ENCODE data around the gene C12orf56. TPM values are rescaled to one million over a fixed set of nuclear protein-coding genes. Genes with fewer than 3 reads are reported as not detected.

C12orf56 gene
- total RNA-seq, 3 donors from 2014 or later, result 0.09 to 0.53 TPM; not detected in 1

- peak; percentile 29 for TF ChIP-seq CTCF (IDR thresholded peaks at IDR 0.05)
- Histone ChIP-seq H3K9me3 (no peaks in the 10 kb centered on the region), H3K4me3 (no peak overlapping the region), H3K4me1 (ENCODE audit: low read depth) (no peaks in the 10 kb centered on the region), H3K36me3 (ENCODE audit: low read depth) (no peaks in the 10 kb centered on the region)
- ATAC-seq (peak; percentile 43), DNase-seq (peak in 1 of 3 donors; percentile 55)
- intact Hi-C loops (cut with DNase I, micrococcal nuclease), result loop anchor here (5.0 kb wide), 1 partner anchor 419 kb away; no protein-coding TSS in a partner anchor
Observed at GRCh38 chr12:64256166-64256800, 134.3 kb downstream of the C12orf56 start.

GRCh38 chr12:64255249-64255648 is 135.3 kb downstream of the C12orf56 start:
- no peaks in the 10 kb centered on the region for H3K9me3 ChIP-seq
- no peaks in the 10 kb centered on the region for H3K36me3 ChIP-seq (ENCODE audit: low read depth)
- H3K4me3 ChIP-seq, result no peak overlapping the region
- DNase-seq (no peak), ATAC-seq (no peak)
- TF ChIP-seq CTCF (IDR thresholded peaks at IDR 0.05), result no peak
- no peaks in the 10 kb centered on the region for H3K4me1 ChIP-seq (ENCODE audit: low read depth)
- intact Hi-C loops (cut with DNase I, micrococcal nuclease), result loop anchor here (5.0 kb wide), 1 partner anchor 418 kb away; no protein-coding TSS in a partner anchor

- H3K36me3 ChIP-seq (ENCODE audit: low read depth), result no peaks in the 10 kb centered on the region
- H3K9me3 ChIP-seq, result no peaks in the 10 kb centered on the region
- H3K4me3 ChIP-seq, result no peak overlapping the region
- no peak for TF ChIP-seq CTCF (IDR thresholded peaks at IDR 0.05)
- no peak for DNase-seq
- intact Hi-C loops (cut with DNase I, micrococcal nuclease), result no loop called here
- H3K4me1 ChIP-seq (ENCODE audit: low read depth), result peaks cover 5% of the 10 kb centered on the region
- no peak for ATAC-seq
Observed at GRCh38 chr12:64253356-64253755, 137.2 kb downstream of the C12orf56 start.

- ATAC-seq, result peak; percentile 8
- TF ChIP-seq CTCF (IDR thresholded peaks at IDR 0.05), result no peak
- intact Hi-C loops (cut with DNase I, micrococcal nuclease), result no loop called here
- no peak for DNase-seq
- H3K4me3 ChIP-seq, result no peak overlapping the region
- peaks cover 5% of the 10 kb centered on the region for H3K4me1 ChIP-seq (ENCODE audit: low read depth)
- no peaks in the 10 kb centered on the region for H3K9me3 ChIP-seq
- H3K36me3 ChIP-seq (ENCODE audit: low read depth), result no peaks in the 10 kb centered on the region
Observed at GRCh38 chr12:64252681-64253080, 137.9 kb downstream of the C12orf56 start.

GRCh38 chr12:64243809-64244208 is 146.7 kb downstream of the C12orf56 start:
- intact Hi-C loops (cut with DNase I, micrococcal nuclease), result no loop called here
- DNase-seq (no peak), ATAC-seq (no peak)
- Histone ChIP-seq H3K4me3 (no peak overlapping the region), H3K4me1 (ENCODE audit: low read depth) (no peaks in the 10 kb centered on the region), H3K36me3 (ENCODE audit: low read depth) (no peaks in the 10 kb centered on the region), H3K9me3 (no peaks in the 10 kb centered on the region)
- no peak for TF ChIP-seq CTCF (IDR thresholded peaks at IDR 0.05)
